C4-2B (cell line): ENCODE data around the gene MEP1B.

Experiments used
- ZFX ChIP-seq: fragments of 450-650 bp; IDR thresholded peaks from 2 replicates; pipeline ENCODE4 v1.6.1; 2017
- TF ChIP-seq, protein P1 (sequence below): fragments of 450-650 bp; conservative IDR thresholded peaks from 2 replicates; pipeline ENCODE4 v1.5.1; 2017; ENCODE audit warnings: mild to moderate bottlenecking

DNA sequence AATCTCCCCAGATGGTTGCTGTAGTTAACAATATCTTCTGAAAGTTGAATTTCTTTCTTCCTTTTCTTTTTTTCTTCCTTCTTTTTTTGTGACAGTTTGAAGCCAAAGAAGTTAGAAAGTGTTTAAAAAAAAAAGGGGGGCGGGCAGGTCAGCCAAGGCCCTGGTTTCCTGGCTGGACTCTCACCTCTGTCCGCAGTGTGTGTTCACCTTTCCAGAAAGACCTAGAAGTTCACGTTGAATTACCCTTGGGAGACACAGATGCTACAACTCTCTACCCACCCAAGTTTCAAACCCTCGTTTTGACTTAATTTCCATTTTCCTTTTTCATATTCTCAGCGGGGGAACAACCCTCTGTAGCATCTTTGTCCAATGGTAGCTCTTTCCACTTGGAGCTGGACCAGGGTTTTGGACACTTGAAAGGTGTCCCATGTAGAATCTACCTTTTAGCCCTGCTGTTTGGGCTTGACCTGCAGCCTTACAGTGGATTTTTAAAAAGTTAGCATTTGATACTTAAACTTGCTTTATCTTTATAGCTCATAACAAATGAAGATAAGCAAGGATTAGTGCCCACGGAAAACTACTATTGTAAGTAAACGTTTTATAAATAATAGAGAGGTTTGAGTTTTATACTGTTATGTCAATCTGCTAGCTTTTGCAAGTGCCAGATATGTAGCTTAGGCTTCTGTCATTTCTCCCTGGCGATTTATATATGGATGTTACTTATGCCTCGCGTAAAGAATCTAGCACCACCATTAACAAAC, 20.0 kb downstream of the MEP1B start:
- TF ChIP-seq, protein P1, sequence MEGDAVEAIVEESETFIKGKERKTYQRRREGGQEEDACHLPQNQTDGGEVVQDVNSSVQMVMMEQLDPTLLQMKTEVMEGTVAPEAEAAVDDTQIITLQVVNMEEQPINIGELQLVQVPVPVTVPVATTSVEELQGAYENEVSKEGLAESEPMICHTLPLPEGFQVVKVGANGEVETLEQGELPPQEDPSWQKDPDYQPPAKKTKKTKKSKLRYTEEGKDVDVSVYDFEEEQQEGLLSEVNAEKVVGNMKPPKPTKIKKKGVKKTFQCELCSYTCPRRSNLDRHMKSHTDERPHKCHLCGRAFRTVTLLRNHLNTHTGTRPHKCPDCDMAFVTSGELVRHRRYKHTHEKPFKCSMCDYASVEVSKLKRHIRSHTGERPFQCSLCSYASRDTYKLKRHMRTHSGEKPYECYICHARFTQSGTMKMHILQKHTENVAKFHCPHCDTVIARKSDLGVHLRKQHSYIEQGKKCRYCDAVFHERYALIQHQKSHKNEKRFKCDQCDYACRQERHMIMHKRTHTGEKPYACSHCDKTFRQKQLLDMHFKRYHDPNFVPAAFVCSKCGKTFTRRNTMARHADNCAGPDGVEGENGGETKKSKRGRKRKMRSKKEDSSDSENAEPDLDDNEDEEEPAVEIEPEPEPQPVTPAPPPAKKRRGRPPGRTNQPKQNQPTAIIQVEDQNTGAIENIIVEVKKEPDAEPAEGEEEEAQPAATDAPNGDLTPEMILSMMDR = no peak
- no peak for TF ChIP-seq ZFX
